DMS 273 (cell line): ENCODE results near the gene HVCN1.

ENCODE experiments used
- DNase-seq: peaks from one replicate; lab custom pipeline; 2025; ENCODE audit not compliant: unreplicated experiment; lab: John Stamatoyannopoulos, UW

The HVCN1 gene

DNA sequence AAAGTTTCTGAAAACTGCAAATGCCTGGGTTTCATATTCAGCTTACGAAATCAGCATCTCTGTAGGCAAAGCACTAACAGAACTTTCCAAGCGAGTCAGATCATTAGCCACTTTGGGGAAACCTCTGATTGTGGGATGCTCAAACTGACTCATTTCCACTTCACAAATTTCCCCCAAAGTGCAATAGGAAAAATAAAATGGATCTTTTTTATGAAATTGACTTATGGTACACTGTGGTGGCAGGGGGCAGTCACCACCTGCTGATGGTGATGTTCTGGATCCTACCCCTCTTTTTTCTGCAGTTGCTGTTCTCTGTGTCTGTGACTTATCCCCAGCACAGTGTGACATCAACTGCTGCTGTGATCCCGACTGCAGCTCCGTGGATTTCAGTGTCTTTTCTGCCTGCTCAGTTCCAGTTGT is 69.4 kb downstream of the HVCN1 start:
- no peak for DNase-seq

DNA sequence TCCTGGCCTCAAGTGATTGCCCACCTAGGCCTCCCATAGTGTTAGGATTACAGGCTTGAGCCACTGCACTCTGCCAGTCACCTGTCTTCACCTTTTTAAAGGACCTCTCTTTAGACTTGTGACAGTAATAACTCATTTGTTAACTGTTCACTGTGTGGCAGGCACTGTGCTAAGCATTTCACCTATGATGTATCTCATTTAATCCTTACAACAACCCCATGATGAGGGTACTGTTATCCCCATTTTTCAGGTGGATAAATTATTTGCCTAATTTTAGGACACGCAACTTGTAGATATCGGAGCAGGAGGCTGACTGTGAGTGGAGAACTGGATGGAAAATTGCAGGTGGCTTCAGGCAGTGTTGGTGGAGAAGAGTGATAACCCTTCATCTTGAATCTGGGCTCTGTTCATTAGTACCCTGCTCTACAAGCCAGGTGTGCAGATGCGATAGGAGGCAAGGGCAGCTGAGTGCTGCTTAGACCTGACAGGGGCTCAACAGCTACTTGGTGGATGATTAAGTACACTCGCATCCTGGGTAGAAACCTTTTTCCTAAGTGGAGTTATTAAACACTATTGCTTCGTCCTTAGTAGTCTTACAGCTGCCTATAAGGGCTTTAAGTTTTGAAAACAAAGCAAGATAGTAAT is 72.3 kb downstream of the HVCN1 start:
- no peak for DNase-seq

DNA sequence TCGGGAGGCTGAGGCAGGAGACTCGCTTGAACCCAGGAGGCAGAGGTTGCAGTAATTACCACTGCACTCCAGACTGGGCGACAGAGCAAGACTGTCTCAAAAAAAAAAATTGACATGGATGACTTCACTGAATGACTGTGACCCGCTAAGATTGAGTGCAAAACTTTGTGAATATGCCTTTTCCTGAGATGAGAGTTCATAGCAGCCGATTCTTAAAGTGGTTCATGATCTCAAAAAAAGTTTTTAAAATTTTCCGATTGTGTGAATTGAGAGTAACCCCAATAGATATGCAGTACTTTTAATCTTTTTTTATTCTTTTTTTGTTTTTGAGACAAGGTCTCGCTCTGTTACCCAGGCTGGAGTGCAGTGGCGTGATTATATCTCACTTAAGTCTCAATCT is 73.7 kb downstream of the HVCN1 start:
- DNase-seq: no peak

DNA sequence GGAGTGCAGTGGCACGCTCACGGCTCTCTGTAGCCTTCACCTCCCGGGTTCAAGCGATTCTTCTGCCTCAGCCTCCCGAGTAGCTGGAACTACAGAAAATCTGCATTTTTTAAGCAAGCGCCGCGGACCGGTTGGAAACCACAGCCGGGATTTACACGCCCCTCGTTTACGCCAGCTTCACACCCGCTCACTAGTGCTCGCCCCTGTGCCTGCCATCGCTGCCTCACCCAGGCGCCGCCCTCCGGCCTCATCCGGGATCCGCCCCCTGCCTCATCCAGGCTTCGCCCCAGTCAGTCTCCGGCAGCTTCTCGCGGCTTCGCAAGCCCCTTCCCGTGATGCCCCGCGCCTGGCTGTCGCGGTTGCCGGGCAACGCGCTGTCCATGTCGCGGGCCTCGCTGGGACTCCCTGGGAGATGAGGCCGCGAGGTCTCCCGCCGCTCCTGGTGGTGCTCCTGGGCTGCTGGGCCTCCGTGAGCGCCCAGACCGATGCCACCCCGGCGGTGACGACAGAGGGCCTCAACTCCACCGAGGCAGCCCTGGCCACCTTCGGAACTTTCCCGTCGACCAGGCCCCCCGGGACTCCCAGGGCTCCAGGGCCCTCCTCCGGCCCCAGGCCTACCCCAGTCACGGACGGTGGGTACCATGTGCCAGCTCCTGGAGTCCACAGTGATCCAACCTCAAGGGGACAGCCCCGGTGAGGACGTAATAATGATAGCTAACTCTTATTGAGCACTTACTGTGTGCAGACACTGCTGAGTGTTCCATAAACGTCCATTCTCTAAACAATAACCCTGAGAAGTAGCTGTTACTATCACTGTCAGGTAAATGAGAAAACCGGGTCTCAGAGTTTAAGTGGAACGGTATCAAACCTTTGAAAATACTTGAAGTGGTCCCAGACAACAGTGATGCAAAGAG is 74.9 kb downstream of the HVCN1 start, which contains the start of gene TCTN1:
TSS of gene TCTN1 (plus strand) at position 359 of the 914 bp plus-strand sequence. CDS start at position 413, 54 bp downstream.
- DNase-seq: peak; percentile 94

DNA sequence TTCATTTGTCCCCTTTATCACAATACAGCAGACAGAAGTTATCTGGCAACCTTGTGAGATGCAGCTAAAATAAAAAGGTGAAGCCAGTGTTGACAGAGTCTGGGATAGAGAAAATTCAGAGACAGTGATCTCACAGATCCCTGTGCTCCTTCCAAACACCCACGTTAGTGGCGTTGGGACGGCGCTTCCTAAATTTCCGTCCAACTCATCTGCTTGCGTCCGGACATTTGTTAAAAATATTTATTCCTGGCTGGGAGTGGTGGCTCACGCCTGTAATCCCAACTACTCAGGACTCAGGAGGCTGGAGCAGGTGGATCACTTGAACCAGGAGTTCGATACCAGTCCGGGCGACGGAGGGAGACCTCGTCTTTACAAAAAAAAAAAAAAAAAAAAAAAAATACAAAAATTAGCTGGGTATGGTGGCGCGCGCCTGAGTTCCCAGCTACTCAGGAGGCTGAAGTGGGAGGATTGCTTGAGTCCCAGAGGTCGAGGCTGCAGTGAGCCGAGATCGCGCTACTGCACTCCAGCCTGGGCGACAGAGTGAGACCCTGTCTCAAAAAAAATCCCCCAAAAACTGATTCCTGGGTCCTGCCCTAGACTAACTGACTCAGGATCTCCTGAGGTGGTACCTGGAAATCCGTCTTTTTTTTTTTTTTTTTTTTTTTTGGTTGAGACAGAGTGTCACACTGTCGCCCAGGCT is 75.7 kb downstream of the HVCN1 start:
- DNase-seq: no peak

DNA sequence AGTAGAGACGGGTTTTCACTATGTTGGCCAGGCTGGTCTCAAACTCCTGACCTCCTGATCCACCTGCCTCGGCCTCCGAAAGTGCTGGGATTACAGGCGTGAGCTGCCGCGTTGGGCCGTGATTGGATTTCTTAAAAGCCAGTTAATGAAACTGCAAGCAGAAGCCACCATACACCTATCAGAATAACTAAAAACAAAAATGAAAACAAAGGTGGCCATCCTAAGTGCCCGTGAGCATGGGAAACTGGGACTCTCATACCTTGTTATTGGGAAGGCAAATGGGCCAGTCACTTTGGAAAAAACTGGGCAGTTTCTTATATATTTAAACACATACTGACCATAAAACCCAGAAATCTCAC is 82.7 kb downstream of the HVCN1 start:
- no peak for DNase-seq

DNA sequence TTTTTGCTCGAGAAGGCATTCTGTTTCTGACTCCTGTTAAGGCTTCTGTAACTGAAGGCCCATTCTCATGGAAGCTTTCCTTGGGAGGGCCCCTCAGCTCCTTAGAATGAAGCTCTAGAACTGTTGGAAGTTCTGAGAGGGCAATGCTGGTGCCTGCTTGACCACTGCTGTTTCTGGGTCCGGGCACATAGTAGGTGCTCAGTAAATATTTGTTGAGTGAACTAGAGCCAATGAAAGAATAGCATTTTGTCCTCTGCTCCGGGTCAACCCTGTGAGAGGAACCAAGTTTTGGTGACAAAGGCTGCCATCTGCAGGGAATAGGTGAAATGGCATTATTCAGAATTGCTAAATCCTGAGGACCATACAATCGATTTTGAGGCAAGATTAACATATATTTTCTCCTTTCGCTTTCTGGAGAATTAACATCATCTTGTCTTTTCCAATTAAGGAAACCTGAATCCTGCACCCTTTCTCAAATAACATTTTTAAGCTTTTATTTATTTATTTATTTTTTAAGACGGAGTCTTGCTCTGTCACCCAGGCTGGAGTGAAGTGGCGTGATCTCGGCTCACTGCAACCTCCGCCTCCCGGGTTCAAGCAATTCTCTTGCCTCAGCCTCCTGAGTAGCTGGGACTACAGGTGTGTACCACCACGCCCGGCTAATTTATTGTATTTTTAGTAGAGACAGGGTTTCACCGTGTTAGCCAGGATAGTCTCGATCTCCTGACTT is 86.7 kb downstream of the HVCN1 start:
- peak; percentile 68 for DNase-seq

DNA sequence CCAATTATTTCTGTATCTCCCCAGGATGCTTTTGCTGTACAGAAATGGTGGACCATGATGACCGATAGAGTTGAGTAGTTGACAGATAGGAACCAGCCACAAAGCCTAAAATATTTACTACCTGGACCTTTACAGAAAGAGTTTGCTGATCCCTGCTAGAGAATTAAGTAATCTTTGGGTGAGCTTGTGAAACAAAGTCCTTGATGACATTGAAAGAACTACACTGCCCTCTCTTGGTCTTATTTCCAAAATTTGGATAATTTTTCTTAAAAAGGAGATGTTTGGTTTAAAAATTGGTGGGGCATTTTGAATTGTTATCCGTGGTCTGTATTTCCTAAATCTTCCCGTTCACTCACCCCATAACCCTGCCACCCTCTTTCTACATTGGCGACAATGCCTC is 88.7 kb downstream of the HVCN1 start:
- peak; percentile 65 for DNase-seq

DNA sequence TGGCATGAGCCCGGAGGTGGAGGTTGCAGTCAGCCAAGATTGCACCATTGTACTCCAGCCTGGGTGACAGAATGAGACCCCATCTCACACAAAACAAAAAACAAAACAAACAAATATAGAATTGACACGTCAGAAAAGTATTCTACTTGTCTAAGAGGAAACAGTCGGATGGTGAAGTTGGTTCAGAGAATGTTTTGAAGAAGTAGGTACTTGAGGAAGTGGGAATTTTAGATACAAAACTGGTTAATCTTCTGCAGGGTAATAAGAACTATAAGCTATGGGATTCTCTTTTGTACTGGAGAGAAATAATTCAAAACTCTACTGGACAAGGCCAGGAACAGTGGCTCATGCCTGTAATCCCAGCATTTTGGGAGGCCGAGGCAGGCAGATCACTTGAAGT is 89.6 kb downstream of the HVCN1 start:
- DNase-seq: no peak
